Measurements from ENCODE around the gene CELSR1. TPM values are rescaled to one million over a fixed set of nuclear protein-coding genes. Genes with fewer than 3 reads are reported as not detected.

CELSR1 gene
- total RNA-seq, 1 donor from 2014 or later, result 32.9 TPM

- Histone ChIP-seq H3K27ac (no peak overlapping the region), H3K4me3 (no peak overlapping the region), H3K36me3 (peaks cover 0 to 64% of the 10 kb centered on the region in 2 donors), H3K27me3 (no peaks in the 10 kb centered on the region), H3K4me1 (peaks cover 12% of the 10 kb centered on the region), H3K9me3 (no peaks in the 10 kb centered on the region)
- no peak for TF ChIP-seq CTCF (IDR thresholded peaks at IDR 0.05)
- no peak for TF ChIP-seq POLR2A (IDR thresholded peaks at IDR 0.05)
- intact Hi-C loops (cut with DNase I), result no loop called here
- DNase-seq (ENCODE audit: extremely low spot score in 2 of 2), result no peak
These were observed 182.5 kb downstream of the CELSR1 start for GRCh38 chr22:46354993-46355305.

GRCh38 chr22:46354176-46354992, 183.0 kb downstream of the CELSR1 start:
- H3K27me3 ChIP-seq, result no peaks in the 10 kb centered on the region
- H3K4me1 ChIP-seq, result peaks cover 12% of the 10 kb centered on the region
- no peak overlapping the region for H3K27ac ChIP-seq
- intact Hi-C loops (cut with DNase I), result no loop called here
- no peak for DNase-seq (ENCODE audit: extremely low spot score in 2 of 2)
- peaks cover 0 to 66% of the 10 kb centered on the region in 2 donors for H3K36me3 ChIP-seq
- no peak overlapping the region for H3K4me3 ChIP-seq
- TF ChIP-seq CTCF (IDR thresholded peaks at IDR 0.05) (no peak), POLR2AphosphoS5 (IDR thresholded peaks at IDR 0.05; ENCODE audit: insufficient read depth in 1 of 2, low read depth in 1 of 2) (no peak), POLR2A (IDR thresholded peaks at IDR 0.05) (no peak)
- H3K9me3 ChIP-seq, result no peaks in the 10 kb centered on the region

- TF ChIP-seq POLR2A (IDR thresholded peaks at IDR 0.05), result no peak
- no peak for TF ChIP-seq POLR2AphosphoS5 (IDR thresholded peaks at IDR 0.05; ENCODE audit: insufficient read depth in 1 of 2, low read depth in 1 of 2)
- no peak for TF ChIP-seq CTCF (IDR thresholded peaks at IDR 0.05)
- intact Hi-C loops (cut with DNase I), result no loop called here
- peaks cover 0 to 72% of the 10 kb centered on the region in 2 donors for H3K36me3 ChIP-seq
These were observed 183.8 kb downstream of the CELSR1 start for GRCh38 chr22:46353483-46354105.

GRCh38 chr22:46352691-46353386, 184.6 kb downstream of the CELSR1 start:
- no peaks in the 10 kb centered on the region for H3K9me3 ChIP-seq
- H3K36me3 ChIP-seq, result peaks cover 0 to 73% of the 10 kb centered on the region in 2 donors

More at GRCh38 chr22:46353483-46354105, 183.8 kb downstream of the CELSR1 start:
- Histone ChIP-seq H3K4me1 (peaks cover 12% of the 10 kb centered on the region), H3K27ac (no peak overlapping the region), H3K9me3 (no peaks in the 10 kb centered on the region), H3K27me3 (no peaks in the 10 kb centered on the region), H3K4me3 (no peak overlapping the region)
- DNase-seq (ENCODE audit: extremely low spot score in 2 of 2), result no peak

More at GRCh38 chr22:46352691-46353386, 184.6 kb downstream of the CELSR1 start:
- H3K27ac ChIP-seq, result no peak overlapping the region
- intact Hi-C loops (cut with DNase I), result no loop called here
- peaks cover 12% of the 10 kb centered on the region for H3K4me1 ChIP-seq
- no peak overlapping the region for H3K4me3 ChIP-seq
- DNase-seq (ENCODE audit: extremely low spot score in 2 of 2), result no peak
- H3K27me3 ChIP-seq, result no peaks in the 10 kb centered on the region
- TF ChIP-seq CTCF (IDR thresholded peaks at IDR 0.05), result no peak
- peak in 1 of 2 donors; percentile 13 for TF ChIP-seq POLR2AphosphoS5 (IDR thresholded peaks at IDR 0.05; ENCODE audit: insufficient read depth in 1 of 2, low read depth in 1 of 2)
- no peak for TF ChIP-seq POLR2A (IDR thresholded peaks at IDR 0.05)

Measured in vagina (tissue), 2 donors.